HL-60 (cell line): ENCODE measurements around the gene RNF167.
A peak's percentile ranks its signal among the peaks of the same experiment; 100 is the strongest.
"Not testable (repeated sequence)": the region's sequence is repeated elsewhere in the genome, so short reads cannot be mapped to it uniquely, and the experiment has no call there.

ENCODE experiments used
- DNase-seq, 2 experiments: peaks; one replicate each; pipeline ENCODE4 v3.0.0-alpha.2; 2010 to 2020; ENCODE audit warnings: low read depth in 1 of 2, low spot score in 1 of 2
- H3K27ac ChIP-seq: fragments of 250-450 bp; sonication (Bioruptor Pico); replicated peaks from 2 replicates; pipeline ENCODE4 v1.5.1; 2020; ENCODE audit warnings: mild to moderate bottlenecking, moderate library complexity
- H3K27me3 ChIP-seq: fragments of 250-450 bp; sonication (Bioruptor Pico); 2 replicates; pipeline ENCODE4 v1.5.1; 2021; ENCODE audit warnings: mild to moderate bottlenecking, moderate library complexity; ENCODE audit not compliant: insufficient read depth, poor library complexity, severe bottlenecking
- H3K4me3 ChIP-seq: replicated peaks from 2 replicates; pipeline ENCODE4 v1.5.1; 2011; ENCODE audit warnings: mild to moderate bottlenecking, control low read depth, low read length; ENCODE audit not compliant: insufficient read depth
- GABPA ChIP-seq: IDR thresholded peaks from 2 replicates; pipeline ENCODE4 v1.6.1; 2012; ENCODE audit warnings: low read depth
- POLR2AphosphoS5 ChIP-seq: IDR thresholded peaks from 2 replicates; pipeline ENCODE4 v1.6.1; 2012; ENCODE audit warnings: low read depth
- SPI1 ChIP-seq: IDR thresholded peaks from 2 replicates; pipeline ENCODE4 v1.6.1; 2012; ENCODE audit warnings: low read depth, mild to moderate bottlenecking, borderline replicate concordance
- TF ChIP-seq, protein P1 (sequence below): IDR thresholded peaks from 2 replicates; pipeline ENCODE4 v1.6.1; 2012; ENCODE audit warnings: low read depth; ENCODE audit not compliant: insufficient replicate concordance
- TF ChIP-seq, protein P2 (sequence below): IDR thresholded peaks from one replicate; pipeline ENCODE4 v1.5.1; 2011; ENCODE audit warnings: low read length, control low read depth, inconsistent platforms; ENCODE audit not compliant: insufficient read depth

The RNF167 gene

DNA sequence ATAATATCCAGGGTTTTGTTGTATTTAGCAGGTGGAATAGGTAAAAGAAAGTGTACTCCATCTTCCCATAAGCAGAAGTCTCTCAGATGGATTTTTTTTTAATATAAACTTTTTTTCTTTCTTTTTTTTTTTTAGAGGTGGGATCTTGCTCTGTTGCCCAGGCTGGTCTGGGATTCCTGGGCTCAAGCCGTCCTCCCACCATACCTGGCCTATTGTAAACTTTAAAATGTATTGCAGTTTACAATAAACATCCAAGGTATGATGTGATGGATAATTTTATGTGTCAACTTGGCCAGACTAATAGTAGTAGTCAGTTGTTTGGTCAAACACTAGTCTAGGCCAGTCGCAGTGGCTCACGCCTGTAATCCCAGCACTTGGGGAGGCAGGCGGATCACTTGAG, 18.7 kb upstream of the RNF167 start:
- no peak overlapping the region for H3K4me3 ChIP-seq
- TF ChIP-seq GABPA (no peak), SPI1 (no peak), POLR2AphosphoS5 (no peak)
- TF ChIP-seq, protein P1, sequence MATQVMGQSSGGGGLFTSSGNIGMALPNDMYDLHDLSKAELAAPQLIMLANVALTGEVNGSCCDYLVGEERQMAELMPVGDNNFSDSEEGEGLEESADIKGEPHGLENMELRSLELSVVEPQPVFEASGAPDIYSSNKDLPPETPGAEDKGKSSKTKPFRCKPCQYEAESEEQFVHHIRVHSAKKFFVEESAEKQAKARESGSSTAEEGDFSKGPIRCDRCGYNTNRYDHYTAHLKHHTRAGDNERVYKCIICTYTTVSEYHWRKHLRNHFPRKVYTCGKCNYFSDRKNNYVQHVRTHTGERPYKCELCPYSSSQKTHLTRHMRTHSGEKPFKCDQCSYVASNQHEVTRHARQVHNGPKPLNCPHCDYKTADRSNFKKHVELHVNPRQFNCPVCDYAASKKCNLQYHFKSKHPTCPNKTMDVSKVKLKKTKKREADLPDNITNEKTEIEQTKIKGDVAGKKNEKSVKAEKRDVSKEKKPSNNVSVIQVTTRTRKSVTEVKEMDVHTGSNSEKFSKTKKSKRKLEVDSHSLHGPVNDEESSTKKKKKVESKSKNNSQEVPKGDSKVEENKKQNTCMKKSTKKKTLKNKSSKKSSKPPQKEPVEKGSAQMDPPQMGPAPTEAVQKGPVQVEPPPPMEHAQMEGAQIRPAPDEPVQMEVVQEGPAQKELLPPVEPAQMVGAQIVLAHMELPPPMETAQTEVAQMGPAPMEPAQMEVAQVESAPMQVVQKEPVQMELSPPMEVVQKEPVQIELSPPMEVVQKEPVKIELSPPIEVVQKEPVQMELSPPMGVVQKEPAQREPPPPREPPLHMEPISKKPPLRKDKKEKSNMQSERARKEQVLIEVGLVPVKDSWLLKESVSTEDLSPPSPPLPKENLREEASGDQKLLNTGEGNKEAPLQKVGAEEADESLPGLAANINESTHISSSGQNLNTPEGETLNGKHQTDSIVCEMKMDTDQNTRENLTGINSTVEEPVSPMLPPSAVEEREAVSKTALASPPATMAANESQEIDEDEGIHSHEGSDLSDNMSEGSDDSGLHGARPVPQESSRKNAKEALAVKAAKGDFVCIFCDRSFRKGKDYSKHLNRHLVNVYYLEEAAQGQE: no peak
- TF ChIP-seq, protein P2, sequence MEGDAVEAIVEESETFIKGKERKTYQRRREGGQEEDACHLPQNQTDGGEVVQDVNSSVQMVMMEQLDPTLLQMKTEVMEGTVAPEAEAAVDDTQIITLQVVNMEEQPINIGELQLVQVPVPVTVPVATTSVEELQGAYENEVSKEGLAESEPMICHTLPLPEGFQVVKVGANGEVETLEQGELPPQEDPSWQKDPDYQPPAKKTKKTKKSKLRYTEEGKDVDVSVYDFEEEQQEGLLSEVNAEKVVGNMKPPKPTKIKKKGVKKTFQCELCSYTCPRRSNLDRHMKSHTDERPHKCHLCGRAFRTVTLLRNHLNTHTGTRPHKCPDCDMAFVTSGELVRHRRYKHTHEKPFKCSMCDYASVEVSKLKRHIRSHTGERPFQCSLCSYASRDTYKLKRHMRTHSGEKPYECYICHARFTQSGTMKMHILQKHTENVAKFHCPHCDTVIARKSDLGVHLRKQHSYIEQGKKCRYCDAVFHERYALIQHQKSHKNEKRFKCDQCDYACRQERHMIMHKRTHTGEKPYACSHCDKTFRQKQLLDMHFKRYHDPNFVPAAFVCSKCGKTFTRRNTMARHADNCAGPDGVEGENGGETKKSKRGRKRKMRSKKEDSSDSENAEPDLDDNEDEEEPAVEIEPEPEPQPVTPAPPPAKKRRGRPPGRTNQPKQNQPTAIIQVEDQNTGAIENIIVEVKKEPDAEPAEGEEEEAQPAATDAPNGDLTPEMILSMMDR: no peak
- no peak for DNase-seq
- no peak overlapping the region for H3K27ac ChIP-seq
- no peaks in the 10 kb centered on the region for H3K27me3 ChIP-seq

DNA sequence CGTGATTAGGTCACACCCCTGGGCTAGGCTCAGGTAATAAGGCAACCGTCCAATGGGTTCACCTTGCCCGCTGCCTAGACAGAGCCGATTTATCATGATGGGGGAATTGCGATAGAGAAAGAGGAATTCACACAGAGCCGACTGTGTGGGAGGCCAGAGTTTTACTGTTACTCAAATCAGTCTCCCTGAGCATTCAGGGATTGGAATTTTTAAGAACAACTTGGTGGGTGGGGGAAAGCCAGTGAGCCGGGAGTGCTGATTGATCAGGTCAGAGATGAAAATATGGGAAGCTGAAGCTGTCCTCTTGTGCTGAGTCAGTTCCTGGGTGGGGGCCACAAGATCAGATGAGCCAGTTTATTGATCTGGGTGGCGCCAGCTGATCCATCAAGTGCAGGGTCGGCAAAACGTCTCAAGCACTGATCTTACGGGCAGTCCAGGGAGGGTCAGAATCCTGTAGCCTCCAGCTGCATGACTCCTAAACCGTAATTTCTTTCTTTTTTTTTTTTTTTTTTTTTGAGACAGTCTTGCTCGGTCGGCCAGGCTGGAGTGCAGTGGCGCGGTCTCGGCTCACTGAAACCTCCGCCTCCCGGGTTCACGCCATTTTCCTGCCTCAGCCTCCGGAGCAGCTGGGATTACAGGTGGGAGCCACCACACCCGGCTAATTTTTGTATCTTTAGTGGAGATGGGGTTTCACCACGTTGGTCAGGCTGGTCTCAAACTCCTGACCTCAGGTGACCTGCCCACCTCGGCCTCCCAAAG, 13.3 kb upstream of the RNF167 start:
- DNase-seq, H3K27ac ChIP-seq, H3K4me3 ChIP-seq, H3K27me3 ChIP-seq: not testable (repeated sequence)

DNA sequence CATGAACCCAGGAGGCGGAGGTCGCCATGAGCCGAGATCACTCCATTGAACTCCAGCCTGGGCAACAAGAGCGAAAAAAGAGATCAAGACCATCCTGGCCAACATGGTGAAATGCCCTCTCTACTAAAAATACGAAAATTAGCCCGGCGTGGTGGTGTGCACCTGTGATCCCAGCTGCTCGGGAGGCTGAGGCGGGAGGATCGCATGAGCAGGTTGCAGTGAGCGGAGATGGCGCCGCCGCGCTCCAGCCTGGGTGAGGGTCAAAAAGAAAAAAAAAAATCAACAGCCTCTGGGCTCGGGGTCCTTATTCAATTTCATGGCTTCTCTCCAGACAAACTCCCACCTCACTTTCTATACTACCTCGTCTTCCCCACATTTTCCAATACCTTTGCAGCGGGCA, 11.2 kb upstream of the RNF167 start:
- Histone ChIP-seq H3K27me3 (no peaks in the 10 kb centered on the region), H3K4me3 (no peak overlapping the region), H3K27ac (no peak overlapping the region)
- TF ChIP-seq SPI1: no peak
- no peak for DNase-seq

DNA sequence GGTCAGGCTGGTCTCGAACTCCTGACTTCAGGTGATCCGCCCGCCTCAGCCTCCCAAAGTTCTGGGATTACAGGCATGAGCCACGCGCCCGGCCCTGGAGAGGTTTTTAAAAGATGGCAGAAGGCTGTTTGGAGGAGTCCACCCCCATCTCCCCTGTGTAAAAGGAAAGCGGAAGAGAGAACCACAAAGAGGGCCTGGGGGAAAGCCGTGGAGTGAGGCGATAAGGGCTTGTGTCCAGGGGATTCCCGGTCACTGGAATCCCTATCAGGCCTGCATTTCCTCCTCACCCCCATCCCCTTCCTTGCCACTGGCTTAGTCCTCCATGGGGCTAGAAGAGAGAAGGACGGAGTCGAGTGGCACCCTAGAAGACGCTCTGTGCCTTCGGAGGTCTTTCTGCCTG, 8.1 kb upstream of the RNF167 start, which contains the start of gene GP1BA:
TSS of gene GP1BA (plus strand) at position 315 of the 400 bp plus-strand sequence. CDS start 328 bp downstream, outside the sequence.
- H3K27me3 ChIP-seq: no peaks in the 10 kb centered on the region
- TF ChIP-seq, protein P2: no peak
- TF ChIP-seq SPI1 (0 out of 2 replicates have a peak, but pooled peaks have one; percentile 13), GABPA (no peak), POLR2AphosphoS5 (no peak)
- TF ChIP-seq, protein P1: no peak
- no peak within 1 kb of the TSS for H3K27ac ChIP-seq
- no peak within 1 kb of the TSS for H3K4me3 ChIP-seq
- DNase-seq: no peak

DNA sequence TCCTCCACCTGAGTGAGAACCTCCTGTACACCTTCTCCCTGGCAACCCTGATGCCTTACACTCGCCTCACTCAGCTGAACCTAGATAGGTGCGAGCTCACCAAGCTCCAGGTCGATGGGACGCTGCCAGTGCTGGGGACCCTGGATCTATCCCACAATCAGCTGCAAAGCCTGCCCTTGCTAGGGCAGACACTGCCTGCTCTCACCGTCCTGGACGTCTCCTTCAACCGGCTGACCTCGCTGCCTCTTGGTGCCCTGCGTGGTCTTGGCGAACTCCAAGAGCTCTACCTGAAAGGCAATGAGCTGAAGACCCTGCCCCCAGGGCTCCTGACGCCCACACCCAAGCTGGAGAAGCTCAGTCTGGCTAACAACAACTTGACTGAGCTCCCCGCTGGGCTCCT, 7.3 kb upstream of the RNF167 start:
- TF ChIP-seq, protein P1: no peak
- TF ChIP-seq, protein P2: no peak
- TF ChIP-seq SPI1 (no peak), GABPA (no peak), POLR2AphosphoS5 (no peak)
- Histone ChIP-seq H3K4me3 (no peak overlapping the region), H3K27me3 (no peaks in the 10 kb centered on the region), H3K27ac (no peak overlapping the region)
- DNase-seq: no peak
